Adrenal gland (tissue), 12 donors: Measurements from ENCODE around the gene C18orf32. TPM values are rescaled to one million over a fixed set of nuclear protein-coding genes. Genes with fewer than 3 reads are reported as not detected.

Experiments used
- DNase-seq, 7 donors: peaks; one replicate each; pipeline ENCODE4 v3.0.0-alpha.2; 2019 to 2020
- H3K27ac ChIP-seq, 5 donors: fragments of 200-600 bp; sonication (generic) in 4 of 5; 1 replicate in 3 of 5; 2 replicates in 2 of 5; pipeline versions ENCODE4 v1.5.1 to v1.8.0; 2016 to 2020; ENCODE audit warnings: mild to moderate bottlenecking in 1 of 5
- H3K27me3 ChIP-seq: fragments of 200-600 bp; 2 replicates; pipeline ENCODE4 v1.8.0; 2021
- H3K36me3 ChIP-seq, 2 donors: fragments of 200-600 bp; replicated peaks in 1 of 2; 1 replicate in 1 of 2; 2 replicates in 1 of 2; pipeline versions ENCODE4 v1.5.1 to v1.8.0; 2018 to 2022
- H3K4me1 ChIP-seq, 2 donors: fragments of 200-600 bp; replicated peaks in 1 of 2; 1 replicate in 1 of 2; 2 replicates in 1 of 2; pipeline versions ENCODE4 v1.5.1 to v1.8.0; 2018 to 2021
- H3K4me3 ChIP-seq, 4 donors: fragments of 200-600 bp; sonication (generic) in 3 of 4; one replicate each; pipeline ENCODE4 v1.5.1; 2016 to 2018
- H3K9me3 ChIP-seq, 3 donors: fragments of 200-600 bp; sonication (generic) in 1 of 3; replicated peaks in 1 of 3; 1 replicate in 2 of 3; 2 replicates in 1 of 3; pipeline versions ENCODE4 v1.5.1 to v1.8.0; 2016 to 2021
- POLR2A ChIP-seq, 2 donors: fragments of 450-650 bp; IDR thresholded peaks; one replicate each; pipeline ENCODE4 v1.6.1; 2017; ENCODE audit warnings: antibody characterized with exemption in 2 of 2, mild to moderate bottlenecking in 2 of 2, moderate library complexity in 1 of 2
- WGBS, 4 donors: extraction: QIAGEN DNeasy Blood & Tissue Kit in 2 of 4; methylation state at CpG; one replicate each; pipeline versions ENCODE4 v1.1.5 to v1.1.7; 2013 to 2017; 5-methylcytosine and 5-hydroxymethylcytosine counted together
- intact Hi-C, 2 donors: fragments of 100-400 bp; cut with DNase I; formaldehyde crosslinking; loops; one replicate each; pipeline versions ENCODE4 v1.14.1 to v1.15.0; 2022 to 2023
- polyA plus RNA-seq, 3 donors: library from polyadenylated mRNA; stranded (reverse); fragments of 200-250 nt in 2 of 3; fragments of 350-450 nt in 1 of 3; fragmentation: Illumina TruSeq in 1 of 3; extraction: RNeasy Lipid Tissue Mini Kit (QIAGEN cat#74804) in 1 of 3; gene quantifications; one replicate each; pipeline ENCODE4 v1.2.3, GENCODE V29; 2013 to 2014
- total RNA-seq, 9 donors: library from RNA; depleted of rRNA in 4 of 9; stranded (reverse); fragments of >200 nt in 4 of 9; fragments of 120-200 nt in 1 of 9; fragmentation: NEBNext Ultra II Directional in 1 of 9; extraction: Animal tissue kit (Norgen Biotek cat#: 25700) in 1 of 9; gene quantifications; one replicate each; pipeline versions ENCODE4 v1.1.0 to v1.2.4, GENCODE V29; 2013 to 2023
- TF ChIP-seq, protein P1 (sequence below), 6 experiments: fragments of 450-650 bp in 4 of 6; fragments of 200-600 bp in 2 of 6; sonication (generic) in 1 of 6; IDR thresholded peaks; 1 replicate in 5 of 6; 2 replicates in 1 of 6; pipeline versions ENCODE4 v1.5.1 to v1.8.0; 2016 to 2021; ENCODE audit warnings: antibody characterized with exemption in 6 of 6, mild to moderate bottlenecking in 2 of 6, moderate library complexity in 1 of 6
- donor health status: healthy with polysubstance abuse.
- donor health status: Bipolar disorder and iron deficiency.
- donor health status: DM: yes; HTN: yes; CAD: no.
- donor health status: DM: no; HTN: no; CAD: no.
- donor health status: DM: no; HTN: no; CAD: no.
- donor health status: DM: yes; HTN: yes; CAD: no.

C18orf32 gene
- total and polyA plus RNA-seq, 12 donors: 33.1 to 176 (median 75.3) TPM

DNA sequence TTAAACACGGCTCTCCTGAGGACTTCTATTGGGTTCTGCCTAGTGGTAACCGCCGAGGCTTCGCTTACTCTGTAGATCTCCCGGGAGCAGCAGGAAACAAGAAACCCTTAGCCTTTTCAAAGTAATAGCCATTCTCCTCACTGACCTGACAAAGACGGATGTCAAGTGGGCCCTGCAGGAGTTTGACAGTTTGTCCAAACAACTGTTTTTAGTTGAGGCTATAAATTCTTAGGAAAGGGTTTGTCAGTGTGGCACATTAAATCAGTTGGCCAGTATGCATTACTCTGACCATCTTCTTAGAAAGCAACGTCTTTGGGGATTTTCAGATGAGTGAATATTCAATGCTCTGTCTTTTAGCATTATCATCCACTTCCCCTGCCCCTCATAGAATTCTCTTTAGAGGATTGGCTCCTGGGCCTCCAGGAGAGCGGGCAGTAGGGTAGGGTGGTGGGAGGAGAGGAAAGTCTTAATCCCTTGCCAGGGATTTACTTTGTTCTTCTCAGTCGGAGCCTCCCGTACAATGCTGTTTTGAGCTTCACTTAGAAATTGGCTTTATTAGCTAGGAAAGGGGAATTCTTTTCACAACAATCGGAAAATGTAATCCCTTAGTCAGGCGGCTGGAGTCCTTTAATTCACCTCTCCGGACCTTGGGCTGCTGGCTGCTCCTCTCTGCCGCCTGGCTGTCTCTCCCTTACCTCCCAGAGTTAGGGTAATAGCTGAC is 13.3 kb upstream of the C18orf32 start:
- Histone ChIP-seq H3K4me1 (no peaks in the 10 kb centered on the region), H3K27me3 (peaks cover 8% of the 10 kb centered on the region), H3K36me3 (no peaks in the 10 kb centered on the region), H3K9me3 (no peaks in the 10 kb centered on the region), H3K27ac (no peak overlapping the region), H3K4me3 (no peak overlapping the region)
- 54 to 63% (median 56%) methylated on average over 14 of the region's 14 CpGs for WGBS, 4 donors
- intact Hi-C loops: no loop called here
- no peak for DNase-seq
- no peak for TF ChIP-seq POLR2A (IDR thresholded peaks at IDR 0.05)
- TF ChIP-seq, protein P1, sequence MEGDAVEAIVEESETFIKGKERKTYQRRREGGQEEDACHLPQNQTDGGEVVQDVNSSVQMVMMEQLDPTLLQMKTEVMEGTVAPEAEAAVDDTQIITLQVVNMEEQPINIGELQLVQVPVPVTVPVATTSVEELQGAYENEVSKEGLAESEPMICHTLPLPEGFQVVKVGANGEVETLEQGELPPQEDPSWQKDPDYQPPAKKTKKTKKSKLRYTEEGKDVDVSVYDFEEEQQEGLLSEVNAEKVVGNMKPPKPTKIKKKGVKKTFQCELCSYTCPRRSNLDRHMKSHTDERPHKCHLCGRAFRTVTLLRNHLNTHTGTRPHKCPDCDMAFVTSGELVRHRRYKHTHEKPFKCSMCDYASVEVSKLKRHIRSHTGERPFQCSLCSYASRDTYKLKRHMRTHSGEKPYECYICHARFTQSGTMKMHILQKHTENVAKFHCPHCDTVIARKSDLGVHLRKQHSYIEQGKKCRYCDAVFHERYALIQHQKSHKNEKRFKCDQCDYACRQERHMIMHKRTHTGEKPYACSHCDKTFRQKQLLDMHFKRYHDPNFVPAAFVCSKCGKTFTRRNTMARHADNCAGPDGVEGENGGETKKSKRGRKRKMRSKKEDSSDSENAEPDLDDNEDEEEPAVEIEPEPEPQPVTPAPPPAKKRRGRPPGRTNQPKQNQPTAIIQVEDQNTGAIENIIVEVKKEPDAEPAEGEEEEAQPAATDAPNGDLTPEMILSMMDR (IDR thresholded peaks at IDR 0.05): no peak

DNA sequence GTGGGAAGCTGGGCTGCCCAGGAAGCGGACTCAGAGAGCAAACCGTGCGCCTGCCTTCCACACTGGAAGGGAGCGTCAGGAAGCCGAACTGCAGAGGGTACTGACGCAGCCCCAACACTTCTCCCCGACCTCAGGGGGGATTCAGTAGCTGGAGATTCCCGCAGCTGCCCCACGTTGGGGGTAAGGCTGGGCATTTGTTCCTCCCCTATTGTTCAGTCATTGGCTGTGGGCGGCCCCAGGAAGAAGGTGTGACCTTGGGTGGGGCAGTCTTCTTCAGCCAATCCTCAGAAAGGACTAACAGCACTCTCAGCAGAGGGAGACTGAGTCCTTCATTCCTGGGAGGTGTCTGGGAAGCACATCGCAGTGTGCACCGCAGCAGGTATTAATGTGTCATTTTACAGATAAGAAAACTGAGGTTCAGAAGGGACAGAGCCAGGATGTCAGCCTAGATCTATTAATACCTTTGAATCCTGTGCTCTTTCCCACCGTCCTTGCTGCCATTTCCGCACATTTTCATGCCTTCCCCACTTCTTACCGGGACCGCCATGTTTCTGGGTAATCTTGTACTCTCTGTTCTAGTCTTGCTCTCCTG is 12.1 kb upstream of the C18orf32 start:
- 69 to 77% (median 73%) methylated on average over 13 to 16 of the region's 16 CpGs for WGBS, 4 donors
- intact Hi-C loops: no loop called here
- no peak overlapping the region for H3K4me3 ChIP-seq

DNA sequence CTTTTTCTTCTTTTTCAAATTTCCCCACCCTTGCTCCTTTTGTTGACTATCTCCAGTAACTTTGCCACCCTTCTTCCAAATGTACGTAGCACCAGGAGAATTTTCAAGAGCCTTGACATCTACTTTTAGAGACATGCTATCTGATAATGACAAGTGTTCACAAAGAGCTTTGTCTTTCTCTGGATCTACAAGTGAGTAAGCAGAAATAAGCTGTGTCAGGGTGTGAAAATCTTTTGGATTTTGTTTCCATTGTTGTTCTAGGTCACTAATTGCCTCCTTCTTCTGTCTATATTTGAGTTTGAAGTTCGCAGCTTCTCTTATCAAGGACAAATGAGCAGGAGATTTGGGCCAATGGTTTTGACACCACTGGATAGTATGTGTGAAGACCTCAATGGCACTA is 8.4 kb upstream of the C18orf32 start:
- intact Hi-C loops: no loop called here
- WGBS, 4 donors: 59 to 70% (median 68%) methylated on average over 2 of the region's 2 CpGs
- TF ChIP-seq, protein P1 (IDR thresholded peaks at IDR 0.05): no peak

More for the DNA sequence above, 12.1 kb upstream of the C18orf32 start:
- no peaks in the 10 kb centered on the region for H3K9me3 ChIP-seq
- peaks cover 8% of the 10 kb centered on the region for H3K27me3 ChIP-seq
- no peak overlapping the region for H3K27ac ChIP-seq
- TF ChIP-seq, protein P1 (IDR thresholded peaks at IDR 0.05): no peak
- no peak for TF ChIP-seq POLR2A (IDR thresholded peaks at IDR 0.05)
- no peak for DNase-seq
- no peaks in the 10 kb centered on the region for H3K4me1 ChIP-seq
- no peaks in the 10 kb centered on the region for H3K36me3 ChIP-seq

DNA sequence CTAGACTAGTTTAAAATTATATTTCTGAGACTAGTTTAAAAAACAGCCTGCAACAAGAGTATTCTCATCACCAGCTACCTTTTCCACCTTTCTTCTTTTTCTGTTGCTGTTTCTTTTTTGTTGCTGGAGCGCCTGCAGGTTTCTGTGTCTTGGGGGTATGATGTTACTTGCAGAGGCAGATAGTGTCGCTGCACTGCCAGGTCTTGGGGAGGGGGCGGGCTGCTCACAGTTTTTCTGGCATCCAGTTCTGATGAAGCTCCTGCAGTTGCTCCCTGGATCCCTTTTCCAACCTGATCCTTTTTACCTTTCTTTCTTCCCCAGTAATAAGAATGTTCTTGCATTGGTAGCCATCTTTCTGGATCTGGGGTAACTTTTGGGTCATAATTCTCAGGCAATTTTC is 8.0 kb upstream of the C18orf32 start:
- no peak overlapping the region for H3K27ac ChIP-seq
- 70 to 87% (median 82%) methylated on average over 3 of the region's 3 CpGs for whole genome bisulfite sequencing, 4 donors
- intact Hi-C loops: no loop called here
- H3K4me1 ChIP-seq: peaks cover 0 to 19% of the 10 kb centered on the region in 2 donors
- H3K27me3 ChIP-seq: peaks cover 8% of the 10 kb centered on the region
- H3K36me3 ChIP-seq: peaks cover 0 to 12% of the 10 kb centered on the region in 2 donors
- DNase-seq: no peak
- H3K9me3 ChIP-seq: no peaks in the 10 kb centered on the region
- H3K4me3 ChIP-seq: no peak overlapping the region
- TF ChIP-seq, protein P1 (IDR thresholded peaks at IDR 0.05): no peak
- no peak for TF ChIP-seq POLR2A (IDR thresholded peaks at IDR 0.05)

More for the DNA sequence above, 8.4 kb upstream of the C18orf32 start:
- H3K27me3 ChIP-seq: peaks cover 8% of the 10 kb centered on the region
- H3K4me3 ChIP-seq: no peak overlapping the region
- H3K4me1 ChIP-seq: peaks cover 0 to 15% of the 10 kb centered on the region in 2 donors
- no peaks in the 10 kb centered on the region for H3K9me3 ChIP-seq
- no peak overlapping the region for H3K27ac ChIP-seq
- H3K36me3 ChIP-seq: peaks cover 0 to 8% of the 10 kb centered on the region in 2 donors
- DNase-seq: no peak
